WTC11 (cell line): ENCODE measurements around the gene EFHC2.

ENCODE experiments used
- CTCF ChIP-seq: fragments of 200-600 bp; IDR thresholded peaks from 2 replicates; pipeline ENCODE4 v1.8.0; 2022; ENCODE audit warnings: antibody characterized with exemption
- FOXP1 ChIP-seq: sonication (generic); formaldehyde crosslinking; IDR thresholded peaks from 2 replicates; pipeline ENCODE4 v1.8.0; 2022; ENCODE audit warnings: missing genetic modification reagents, mild to moderate bottlenecking, moderate library complexity, borderline replicate concordance
- SP1 ChIP-seq: sonication (generic); formaldehyde crosslinking; conservative IDR thresholded peaks from 2 replicates; pipeline ENCODE4 v1.8.1; 2022; ENCODE audit warnings: missing genetic modification reagents
- ZNF263 ChIP-seq: sonication (generic); formaldehyde crosslinking; IDR thresholded peaks from 2 replicates; pipeline ENCODE4 v1.8.1; 2022; ENCODE audit warnings: low read depth, mild to moderate bottlenecking, moderate library complexity, missing genetic modification reagents

DNA sequence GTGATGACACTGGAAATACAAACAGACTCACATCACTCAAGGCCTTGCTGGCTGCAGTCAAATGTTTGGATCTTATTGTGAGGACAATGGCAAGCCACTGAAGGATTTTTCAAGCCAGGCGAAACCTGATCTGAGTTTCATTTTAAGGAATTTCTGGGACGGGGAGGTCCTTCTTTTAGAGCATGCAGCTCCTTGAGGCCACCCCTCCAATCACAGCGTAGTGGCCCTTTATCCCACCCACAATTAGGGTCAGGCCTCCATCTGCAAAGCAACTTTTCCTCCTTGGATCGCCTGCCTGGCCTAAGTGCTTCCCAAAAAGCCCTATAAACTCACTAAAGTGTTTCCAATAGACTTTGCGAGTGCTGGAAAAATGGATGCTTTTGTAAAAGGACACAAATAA is 115.5 kb downstream of the EFHC2 start:
- TF ChIP-seq CTCF (no peak), SP1 (CRISPR knock-in tag) (no peak), ZNF263 (CRISPR knock-in tag) (no peak), FOXP1 (CRISPR knock-in tag) (no peak)
